NCI-H1092 treated with DMSO at 0.1 percent for 48 hours (cell line): ENCODE results near the gene CFAP141.

Experiments
- DNase-seq: peaks from one replicate; lab custom pipeline; 2025; lab: John Stamatoyannopoulos, UW

CFAP141 gene

GRCh38 chr1:154171880-154172279 is 34.3 kb downstream of the CFAP141 start:
- DNase-seq = no peak

GRCh38 chr1:154171223-154171583 is 34.9 kb downstream of the CFAP141 start:
- no peak for DNase-seq

- DNase-seq = no peak
Measured at GRCh38 chr1:154170547-154171222, 35.4 kb downstream of the CFAP141 start.

- DNase-seq = no peak
Measured at GRCh38 chr1:154167461-154167860, 38.7 kb downstream of the CFAP141 start.

- DNase-seq = no peak
Measured at GRCh38 chr1:154166207-154166606, 39.9 kb downstream of the CFAP141 start.

GRCh38 chr1:154159554-154159953 is 46.6 kb downstream of the CFAP141 start:
- no peak for DNase-seq

- DNase-seq = no peak
Measured at GRCh38 chr1:154158307-154159125, 47.6 kb downstream of the CFAP141 start.

- DNase-seq = no peak
Measured at GRCh38 chr1:154157520-154158306, 48.4 kb downstream of the CFAP141 start.

- no peak for DNase-seq
Measured at GRCh38 chr1:154155251-154155650, 50.9 kb downstream of the CFAP141 start.

- no peak for DNase-seq
Measured at GRCh38 chr1:154154534-154155191, 51.5 kb downstream of the CFAP141 start, which contains the start of gene NUP210L. NUP210L (minus strand) TSS chr1:154155073.

- DNase-seq = no peak
Measured at GRCh38 chr1:154154053-154154452, 52.1 kb downstream of the CFAP141 start.

- DNase-seq = no peak
Measured at GRCh38 chr1:154151311-154151710, 54.8 kb downstream of the CFAP141 start.
